ENCODE data around the gene CDAN1. TPM values are rescaled to one million over a fixed set of nuclear protein-coding genes. Genes with fewer than 3 reads are reported as not detected.
A peak's percentile ranks its signal among the peaks of the same experiment; 100 is the strongest.

The CDAN1 gene
- total RNA-seq, 1 donor from 2014 or later = 15.6 TPM

- peak; percentile 24 for DNase-seq
- peak; percentile 90 for ATAC-seq (ENCODE audit: low read depth)
- Mint-ChIP-seq H3K27ac (no peak overlapping the region), H3K4me3 (no peak overlapping the region), H3K4me1 (no peaks in the 10 kb centered on the region), H3K36me3 (ENCODE audit: low read depth) (peaks cover 6% of the 10 kb centered on the region), H3K9me3 (no peaks in the 10 kb centered on the region), H3K27me3 (no peaks in the 10 kb centered on the region)
- CTCF ChIA-PET = interaction anchor here (0.9 to 4.8 kb wide), 4 partner anchors 13 to 581 kb away, joined by 3 to 46 read pairs (median 4); no protein-coding TSS in a partner anchor
- no peak for TF ChIP-seq CTCF (IDR thresholded peaks at IDR 0.05)
- intact Hi-C loops (cut with micrococcal nuclease) = loop anchor here (1.0 kb wide), 3 partner anchors 222 to 581 kb away; partner anchors contain the start of gene CCNDBP1
- POLR2A ChIA-PET = no interaction called here
Observed at GRCh38 chr15:42704492-42704926, 32.4 kb downstream of the CDAN1 start.

GRCh38 chr15:42696626-42697025 is 40.3 kb downstream of the CDAN1 start:
- H3K27ac Mint-ChIP-seq = no peak overlapping the region
- CTCF ChIA-PET = no interaction called here

GRCh38 chr15:42695527-42696071 is 41.3 kb downstream of the CDAN1 start:
- Mint-ChIP-seq H3K4me3 (no peak overlapping the region), H3K4me1 (no peaks in the 10 kb centered on the region), H3K36me3 (ENCODE audit: low read depth) (peaks cover 4% of the 10 kb centered on the region), H3K9me3 (no peaks in the 10 kb centered on the region), H3K27ac (no peak overlapping the region), H3K27me3 (no peaks in the 10 kb centered on the region)
- ATAC-seq (ENCODE audit: low read depth) (no peak), DNase-seq (no peak)
- intact Hi-C loops (cut with micrococcal nuclease) = no loop called here
- no peak for TF ChIP-seq CTCF (IDR thresholded peaks at IDR 0.05)
- ChIA-PET CTCF (no interaction called here), POLR2A (no interaction called here)

More at GRCh38 chr15:42696626-42697025, 40.3 kb downstream of the CDAN1 start:
- no peak for ATAC-seq (ENCODE audit: low read depth)
- TF ChIP-seq CTCF (IDR thresholded peaks at IDR 0.05) = no peak
- no peaks in the 10 kb centered on the region for H3K9me3 Mint-ChIP-seq
- no peak for DNase-seq
- POLR2A ChIA-PET = no interaction called here
- H3K27me3 Mint-ChIP-seq = no peaks in the 10 kb centered on the region
- peaks cover 8% of the 10 kb centered on the region for H3K36me3 Mint-ChIP-seq (ENCODE audit: low read depth)
- intact Hi-C loops (cut with micrococcal nuclease) = no loop called here
- no peaks in the 10 kb centered on the region for H3K4me1 Mint-ChIP-seq
- no peak overlapping the region for H3K4me3 Mint-ChIP-seq

GRCh38 chr15:42694398-42694797 is 42.5 kb downstream of the CDAN1 start:
- CTCF ChIA-PET = no interaction called here
- no peak overlapping the region for H3K27ac Mint-ChIP-seq
- no peaks in the 10 kb centered on the region for H3K27me3 Mint-ChIP-seq
- TF ChIP-seq CTCF (IDR thresholded peaks at IDR 0.05) = no peak
- H3K9me3 Mint-ChIP-seq = no peaks in the 10 kb centered on the region
- DNase-seq (no peak), ATAC-seq (ENCODE audit: low read depth) (no peak)
- POLR2A ChIA-PET = no interaction called here
- no peak overlapping the region for H3K4me3 Mint-ChIP-seq
- peaks cover 4% of the 10 kb centered on the region for H3K36me3 Mint-ChIP-seq (ENCODE audit: low read depth)
- H3K4me1 Mint-ChIP-seq = no peaks in the 10 kb centered on the region
- intact Hi-C loops (cut with micrococcal nuclease) = no loop called here

- POLR2A ChIA-PET = no interaction called here
- no peaks in the 10 kb centered on the region for H3K4me1 Mint-ChIP-seq
- TF ChIP-seq CTCF (IDR thresholded peaks at IDR 0.05) = no peak
- DNase-seq = no peak
- no peak for ATAC-seq (ENCODE audit: low read depth)
- H3K36me3 Mint-ChIP-seq (ENCODE audit: low read depth) = peaks cover 2% of the 10 kb centered on the region
- intact Hi-C loops (cut with micrococcal nuclease) = no loop called here
- H3K27me3 Mint-ChIP-seq = no peaks in the 10 kb centered on the region
- no peak overlapping the region for H3K27ac Mint-ChIP-seq
- CTCF ChIA-PET = no interaction called here
- H3K9me3 Mint-ChIP-seq = no peaks in the 10 kb centered on the region
- H3K4me3 Mint-ChIP-seq = no peak overlapping the region
Observed at GRCh38 chr15:42693942-42694341, 43.0 kb downstream of the CDAN1 start.
